Keratinocyte (primary cell): ENCODE results near the gene CHD9.

ENCODE experiments used
- EZH2 ChIP-seq: IDR thresholded peaks from one replicate; pipeline ENCODE4 v1.6.1; 2012; ENCODE audit warnings: inconsistent platforms, mild to moderate bottlenecking, low read length, moderate library complexity
- TF ChIP-seq, protein P1 (sequence below), 3 experiments: IDR thresholded peaks in 1 of 3; conservative IDR thresholded peaks in 1 of 3; optimal IDR thresholded peaks in 1 of 3; 2 replicates in 2 of 3; 3 replicates in 1 of 3; pipeline versions ENCODE3 to v1.5.1; 2011; ENCODE audit warnings: low read length in 3 of 3, mild to moderate bottlenecking in 3 of 3, moderate library complexity in 2 of 3, control low read depth in 1 of 3, inconsistent platforms in 1 of 3; ENCODE audit not compliant: insufficient read depth in 2 of 3; ENCODE audit errors: extremely low read depth in 1 of 3

DNA sequence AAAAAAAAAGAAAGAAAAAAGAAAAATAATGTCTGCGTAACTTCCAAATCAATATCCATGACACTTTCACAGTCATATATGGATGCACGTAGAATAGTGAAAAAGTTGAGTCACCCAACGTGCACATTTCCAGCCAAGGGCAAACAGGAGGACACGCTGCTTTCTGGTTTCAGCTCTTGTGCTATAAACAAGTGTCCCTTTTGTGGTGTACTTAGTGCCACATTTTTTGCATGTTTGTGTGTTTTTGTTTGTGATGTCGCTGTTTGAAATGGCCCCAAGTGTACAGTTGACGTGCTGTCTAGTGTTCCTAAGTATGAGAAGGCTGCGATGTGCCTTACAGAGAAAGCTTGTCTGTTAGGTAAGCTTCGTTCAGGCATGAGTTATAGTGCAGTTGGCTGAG lies 2.9 kb downstream of the CHD9 start:
- TF ChIP-seq, protein P1, sequence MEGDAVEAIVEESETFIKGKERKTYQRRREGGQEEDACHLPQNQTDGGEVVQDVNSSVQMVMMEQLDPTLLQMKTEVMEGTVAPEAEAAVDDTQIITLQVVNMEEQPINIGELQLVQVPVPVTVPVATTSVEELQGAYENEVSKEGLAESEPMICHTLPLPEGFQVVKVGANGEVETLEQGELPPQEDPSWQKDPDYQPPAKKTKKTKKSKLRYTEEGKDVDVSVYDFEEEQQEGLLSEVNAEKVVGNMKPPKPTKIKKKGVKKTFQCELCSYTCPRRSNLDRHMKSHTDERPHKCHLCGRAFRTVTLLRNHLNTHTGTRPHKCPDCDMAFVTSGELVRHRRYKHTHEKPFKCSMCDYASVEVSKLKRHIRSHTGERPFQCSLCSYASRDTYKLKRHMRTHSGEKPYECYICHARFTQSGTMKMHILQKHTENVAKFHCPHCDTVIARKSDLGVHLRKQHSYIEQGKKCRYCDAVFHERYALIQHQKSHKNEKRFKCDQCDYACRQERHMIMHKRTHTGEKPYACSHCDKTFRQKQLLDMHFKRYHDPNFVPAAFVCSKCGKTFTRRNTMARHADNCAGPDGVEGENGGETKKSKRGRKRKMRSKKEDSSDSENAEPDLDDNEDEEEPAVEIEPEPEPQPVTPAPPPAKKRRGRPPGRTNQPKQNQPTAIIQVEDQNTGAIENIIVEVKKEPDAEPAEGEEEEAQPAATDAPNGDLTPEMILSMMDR (optimal IDR thresholded peaks at IDR 0.05 in 1 of 3, IDR thresholded peaks at IDR 0.05 in 1 of 3, conservative IDR thresholded peaks at IDR 0.05 in 1 of 3; ENCODE audit: extremely low read depth in 1 of 3, insufficient read depth in 2 of 3, low read length in 3 of 3): no peak
- TF ChIP-seq EZH2: no peak
